Anterior cingulate cortex (tissue), 58 donors: ENCODE results near the gene FHIT.

ENCODE experiments used
- DNase-seq, 58 donors: peaks; one replicate each; lab custom pipeline; 2025; lab: John Stamatoyannopoulos, UW

FHIT gene

GRCh38 chr3:61251174-61251972 is at the start of gene FHIT:
TSS of gene FHIT (minus strand) at chr3:61251452.
- DNase-seq = peak; percentile 63 to 97 (median 93)

GRCh38 chr3:61300786-61301185 is 49.5 kb upstream of the FHIT start:
- DNase-seq = no peak

- DNase-seq = no peak
Observed at GRCh38 chr3:61300006-61300380, 48.7 kb upstream of the FHIT start.

GRCh38 chr3:61299343-61300005 is 48.2 kb upstream of the FHIT start:
- no peak for DNase-seq

- DNase-seq = no peak
Observed at GRCh38 chr3:61297821-61298220, 46.6 kb upstream of the FHIT start.

- DNase-seq = peak in 21 of 58 donors; percentile 0 to 72 (median 26)
Observed at GRCh38 chr3:61288446-61288845, 37.2 kb upstream of the FHIT start.

GRCh38 chr3:61283876-61284275 is 32.6 kb upstream of the FHIT start:
- no peak for DNase-seq

- no peak for DNase-seq
Observed at GRCh38 chr3:61278713-61279112, 27.5 kb upstream of the FHIT start.

GRCh38 chr3:61277411-61277810 is 26.2 kb upstream of the FHIT start:
- DNase-seq = no peak

GRCh38 chr3:61269435-61269834 is 18.2 kb upstream of the FHIT start:
- no peak for DNase-seq

- no peak for DNase-seq
Observed at GRCh38 chr3:61268644-61269043, 17.4 kb upstream of the FHIT start.

GRCh38 chr3:61264281-61264680 is 13.0 kb upstream of the FHIT start:
- no peak for DNase-seq

GRCh38 chr3:61257148-61257547 is 5.9 kb upstream of the FHIT start:
- peak in 1 of 58 donors; percentile 7 for DNase-seq

GRCh38 chr3:61253756-61254155 is 2.5 kb upstream of the FHIT start:
- no peak for DNase-seq

GRCh38 chr3:61252836-61253235 is 1.6 kb upstream of the FHIT start:
- DNase-seq = no peak

- peak in 19 of 58 donors; percentile 1 to 59 (median 29) for DNase-seq
Observed at GRCh38 chr3:61250784-61251173, 473 bp downstream of the FHIT start.

GRCh38 chr3:61248496-61248895 is 2.8 kb downstream of the FHIT start:
- DNase-seq = no peak

- no peak for DNase-seq
Observed at GRCh38 chr3:61247191-61247590, 4.1 kb downstream of the FHIT start.

GRCh38 chr3:61239871-61240270 is 11.4 kb downstream of the FHIT start:
- no peak for DNase-seq

- DNase-seq = no peak
Observed at GRCh38 chr3:61237858-61238257, 13.4 kb downstream of the FHIT start.

GRCh38 chr3:61236556-61236955 is 14.7 kb downstream of the FHIT start:
- DNase-seq = no peak

- no peak for DNase-seq
Observed at GRCh38 chr3:61233746-61234145, 17.5 kb downstream of the FHIT start.
